GM19455 (cell line): ENCODE data around the gene SUGCT.

ENCODE experiments used
- ATAC-seq: cut with Tn5 transposase; IDR thresholded peaks from one replicate; pipeline ENCODE4 v1.9.1; 2021; ENCODE audit not compliant: unreplicated experiment

The SUGCT gene

DNA sequence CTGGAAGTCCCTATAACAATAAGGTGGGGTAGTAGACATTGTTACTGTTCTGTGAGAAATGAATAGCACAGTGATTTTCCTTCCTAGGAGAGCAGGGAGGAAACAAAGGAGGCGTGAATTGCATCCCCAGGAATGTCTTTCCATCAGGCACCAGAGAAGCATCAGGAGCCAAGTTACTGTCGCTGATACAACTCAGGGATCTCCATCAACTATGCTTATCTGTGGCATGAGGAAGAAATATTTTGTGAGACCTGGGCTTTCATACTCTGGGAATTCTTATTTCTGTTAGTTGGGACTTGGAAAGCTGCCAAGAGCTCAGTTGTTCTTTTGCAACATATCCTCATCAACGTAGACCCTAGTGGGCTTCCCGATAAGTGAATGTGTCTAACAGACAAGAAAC lies 622.3 kb downstream of the SUGCT start:
- ATAC-seq: no peak

DNA sequence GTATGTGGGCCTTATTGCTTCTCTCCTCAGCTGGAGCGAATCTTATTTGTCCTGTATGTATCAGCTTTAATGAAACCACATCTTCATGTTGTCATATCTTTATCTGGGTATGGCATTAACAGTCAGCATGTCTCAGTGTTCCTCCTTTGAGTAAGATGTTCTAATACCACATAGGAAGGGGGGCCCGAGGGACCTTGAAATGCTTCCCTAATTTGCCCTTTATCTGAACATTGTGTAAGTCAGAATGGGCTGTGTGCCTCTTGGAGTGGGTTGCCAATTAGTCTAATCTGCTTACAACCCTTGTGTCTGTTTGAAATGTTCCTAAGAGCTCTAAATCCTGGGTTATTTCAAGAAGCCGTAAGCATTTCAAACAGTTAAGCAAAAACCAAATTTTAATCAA lies 623.8 kb downstream of the SUGCT start:
- ATAC-seq: no peak

DNA sequence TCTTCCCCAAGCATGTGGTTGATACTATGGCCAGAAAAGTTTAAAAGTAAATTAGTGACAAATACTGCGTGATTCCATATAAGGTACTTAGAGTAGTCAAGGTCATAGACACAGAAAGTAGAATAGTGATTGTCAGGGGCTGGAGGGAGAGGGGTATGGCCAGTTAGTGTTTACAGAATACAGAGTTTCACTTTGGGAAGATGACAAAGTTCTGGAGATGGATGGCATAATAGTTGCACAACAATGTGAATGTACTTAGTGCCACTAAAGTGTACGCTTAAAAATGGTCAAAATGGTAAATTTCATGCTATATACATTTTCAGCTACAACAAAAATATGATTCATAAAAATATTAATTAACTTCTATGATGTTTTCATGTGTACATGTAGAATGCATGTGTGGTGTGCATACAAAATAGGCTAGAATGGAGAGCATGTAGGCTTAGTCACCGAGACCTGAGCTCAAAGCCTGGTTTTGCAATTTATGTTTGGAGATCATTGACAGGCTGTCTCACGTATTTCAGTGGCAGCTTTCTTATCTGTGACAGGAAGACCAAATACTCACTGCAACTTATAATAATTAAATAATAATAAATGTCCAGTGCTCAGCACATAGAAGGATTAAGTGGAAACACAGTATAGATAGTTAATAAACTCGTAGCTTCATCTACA lies 625.6 kb downstream of the SUGCT start:
- ATAC-seq: no peak

DNA sequence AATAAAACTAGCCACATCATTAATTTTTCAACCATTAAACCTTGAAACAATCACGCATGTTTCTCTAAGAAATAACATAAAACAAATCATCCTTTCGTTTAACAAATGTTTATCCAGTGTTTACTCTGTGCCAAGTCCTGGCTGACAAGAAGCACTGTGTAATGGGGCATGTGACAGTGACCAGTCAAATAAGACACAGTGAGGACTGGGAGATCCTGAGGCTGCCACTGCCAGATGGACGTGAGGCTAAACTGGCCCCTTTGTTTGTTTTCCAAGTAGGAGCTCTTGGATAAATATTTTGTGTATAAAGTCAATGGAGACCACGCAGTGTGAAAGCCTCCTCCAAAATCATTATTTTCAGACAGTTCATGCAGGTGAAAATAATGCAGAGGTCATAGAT lies 626.2 kb downstream of the SUGCT start:
- ATAC-seq: no peak

DNA sequence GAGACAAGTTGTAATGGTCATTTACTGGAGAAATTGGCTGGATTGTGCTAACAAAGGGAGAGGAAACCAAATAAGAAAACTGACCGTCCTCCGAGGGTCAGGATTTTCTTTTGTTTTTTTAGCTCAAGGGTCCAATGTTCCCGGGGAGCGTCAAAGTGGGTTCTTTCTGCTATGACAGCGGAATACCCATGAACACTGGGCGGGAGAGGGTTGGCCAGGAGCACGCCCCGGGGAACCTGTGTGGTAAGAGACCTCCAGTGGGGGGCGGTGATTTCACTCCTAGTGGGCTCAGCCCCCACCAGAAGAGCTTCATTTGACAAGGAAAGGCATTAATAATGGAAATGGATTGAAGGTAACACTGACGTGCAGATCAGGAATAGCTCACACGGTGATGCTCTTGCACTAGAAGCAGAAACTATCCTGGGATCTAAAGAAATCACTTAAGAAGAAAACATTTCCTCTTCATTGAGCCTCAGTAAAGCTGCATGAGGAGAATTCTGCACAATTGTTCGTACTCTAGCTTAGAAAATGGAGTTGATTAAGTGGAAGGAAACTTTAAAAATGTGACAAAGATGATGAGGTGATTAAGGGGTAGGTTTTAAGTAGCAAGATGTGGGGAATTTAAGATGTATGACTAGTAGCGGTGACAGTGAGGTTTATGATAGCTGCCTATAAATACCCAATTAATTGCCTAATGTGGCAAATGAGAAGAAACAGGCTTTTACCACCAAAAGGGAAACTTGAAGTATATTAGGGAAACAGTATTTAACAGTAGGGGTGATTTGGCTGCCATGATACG lies 627.2 kb downstream of the SUGCT start:
- ATAC-seq: no peak

DNA sequence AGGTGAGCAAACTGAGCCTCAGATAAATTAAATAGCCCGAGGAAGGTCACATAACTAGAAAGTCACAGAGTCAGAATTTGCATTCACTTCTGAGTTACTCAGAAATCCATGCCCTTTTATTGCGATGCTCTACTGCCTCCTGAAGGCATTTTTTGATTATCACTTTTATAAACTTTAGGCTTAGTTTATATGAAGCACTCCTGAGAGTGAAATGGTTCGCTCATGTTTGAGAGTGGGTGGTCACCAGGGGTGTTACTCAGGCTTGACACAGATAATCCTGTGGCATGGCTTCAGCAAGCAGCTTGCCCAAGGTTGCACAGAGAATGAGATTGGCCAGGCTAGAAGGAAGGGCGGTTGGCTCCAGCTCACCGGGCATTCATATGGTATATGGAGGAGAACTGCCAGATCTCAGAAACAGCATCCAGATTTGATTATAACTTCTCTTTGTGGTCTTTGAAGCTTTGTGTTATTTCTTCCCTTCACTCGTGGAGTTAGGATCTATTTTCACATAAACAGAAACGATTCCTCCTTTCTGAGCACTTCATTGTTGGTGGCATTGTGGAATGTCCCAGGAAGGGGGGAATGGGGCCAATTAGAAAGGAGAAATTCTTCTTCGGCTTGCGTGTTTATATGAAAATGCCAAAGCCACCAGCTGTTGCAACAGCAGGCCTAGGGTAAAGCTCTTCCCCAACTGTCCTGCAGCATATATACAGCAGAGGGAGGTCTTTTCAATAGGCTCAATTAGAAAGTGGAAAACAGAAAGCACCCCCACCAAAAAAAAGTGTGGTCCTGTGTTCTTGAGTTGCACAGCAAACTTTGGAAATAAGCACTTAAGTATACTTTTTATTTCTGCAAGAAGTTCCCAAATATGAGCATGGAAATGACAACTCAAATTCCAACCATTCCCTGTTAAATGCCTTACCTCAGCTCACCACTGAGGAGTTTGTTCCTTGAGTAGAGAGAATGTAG lies 628.8 kb downstream of the SUGCT start:
- ATAC-seq: no peak

DNA sequence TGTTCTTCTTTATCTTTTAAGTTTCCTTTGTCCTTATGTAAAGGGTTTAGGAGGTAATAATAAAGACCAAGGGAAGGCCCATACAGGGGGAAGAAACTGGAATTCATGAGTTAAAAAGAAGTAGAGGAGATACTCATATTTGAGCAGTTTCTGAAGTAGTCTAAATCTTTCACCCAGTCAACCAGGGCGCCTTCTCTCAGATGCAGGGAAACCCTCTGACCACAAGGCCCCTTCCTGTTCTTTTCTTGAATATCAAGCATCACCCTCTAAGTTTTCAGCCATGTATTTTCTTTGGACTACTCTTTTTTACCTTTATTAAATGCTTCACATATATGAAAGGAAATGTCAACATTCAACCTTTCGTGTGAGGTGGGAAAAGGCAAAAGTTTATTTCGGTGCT lies 630.8 kb downstream of the SUGCT start:
- ATAC-seq: no peak

DNA sequence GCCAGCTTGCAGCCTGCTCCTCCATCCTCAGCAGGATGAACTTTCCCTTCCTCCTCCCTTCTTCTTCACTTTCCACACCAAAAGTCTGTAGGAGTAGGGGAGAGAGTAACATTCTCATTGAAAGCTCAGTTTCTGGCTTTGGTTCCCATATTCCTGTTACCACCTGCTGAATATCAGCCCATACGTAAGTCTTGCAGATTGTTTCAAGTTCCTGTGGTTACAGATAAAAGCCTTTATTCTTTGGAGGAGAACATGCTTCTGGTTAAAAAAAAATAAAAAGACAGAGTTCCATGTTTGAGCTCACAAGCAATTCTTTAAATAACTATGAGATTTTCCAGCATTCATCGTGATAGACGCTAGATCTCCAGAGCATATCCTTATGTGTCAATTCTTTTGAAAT lies 637.3 kb downstream of the SUGCT start:
- no peak for ATAC-seq

DNA sequence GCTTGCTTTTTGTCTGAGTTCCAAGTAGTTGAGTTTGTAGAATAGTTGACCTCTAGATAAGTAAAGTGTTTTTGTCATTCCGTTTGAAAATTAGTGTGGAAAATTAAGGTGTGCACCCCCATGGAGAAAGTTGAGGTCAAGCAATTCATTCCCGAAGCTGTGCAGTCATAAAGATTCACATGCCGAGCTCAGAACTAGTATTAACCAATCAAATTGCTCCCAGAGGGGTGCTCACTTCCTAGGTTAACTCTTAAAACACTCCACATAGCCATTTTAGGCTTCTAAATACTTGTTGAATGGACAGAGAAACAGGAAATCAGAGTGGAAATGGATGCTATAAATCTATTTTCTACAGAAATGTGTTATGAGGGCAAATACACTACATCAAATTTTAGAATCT lies 638.9 kb downstream of the SUGCT start:
- no peak for ATAC-seq

DNA sequence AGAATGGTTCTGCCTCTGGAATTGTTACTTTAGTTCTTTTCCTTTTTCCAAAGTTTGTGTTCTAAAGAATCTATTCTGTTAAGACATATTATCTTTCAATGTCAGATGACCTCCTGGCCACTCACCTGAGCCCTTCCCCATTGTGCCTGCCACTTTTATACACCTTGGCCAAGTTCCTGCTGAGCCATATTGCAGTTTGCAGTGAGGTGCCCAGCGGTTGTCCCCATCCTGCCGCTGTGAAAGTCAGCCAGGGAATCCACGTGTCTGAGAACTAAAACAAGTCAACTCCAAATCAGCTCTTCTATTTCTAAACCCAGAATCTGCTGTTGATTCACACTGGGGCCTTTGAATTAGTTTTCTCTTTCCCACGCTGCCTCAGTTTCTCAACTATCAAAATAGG lies 641.1 kb downstream of the SUGCT start:
- ATAC-seq: no peak

DNA sequence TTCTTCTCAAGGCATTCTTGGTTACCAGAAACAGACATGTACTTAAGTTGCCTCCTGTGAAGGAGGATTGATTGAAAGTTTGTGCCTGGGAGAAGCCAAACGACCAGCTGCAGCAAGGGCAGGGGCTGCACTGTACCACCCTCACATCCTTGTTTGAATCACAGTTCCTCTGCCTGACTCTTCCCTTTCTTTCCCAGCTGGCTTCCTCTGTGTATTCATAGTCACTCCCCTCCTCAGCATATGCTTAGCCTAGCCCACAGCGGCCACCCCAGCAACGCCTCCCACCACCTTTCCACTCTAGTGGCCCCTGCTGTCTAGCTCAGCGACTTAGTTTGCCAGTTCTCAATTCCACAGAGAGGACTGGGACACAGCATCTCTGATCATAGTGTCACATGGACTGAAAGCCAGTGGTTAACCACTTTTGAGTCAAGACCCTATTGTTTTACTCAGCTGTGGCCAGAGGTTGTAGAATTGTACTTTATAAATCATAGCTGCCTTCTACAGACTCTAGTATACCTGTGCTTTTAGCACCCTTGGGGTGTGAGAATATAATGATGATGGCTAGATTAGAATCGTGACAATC lies 643.0 kb downstream of the SUGCT start:
- no peak for ATAC-seq

DNA sequence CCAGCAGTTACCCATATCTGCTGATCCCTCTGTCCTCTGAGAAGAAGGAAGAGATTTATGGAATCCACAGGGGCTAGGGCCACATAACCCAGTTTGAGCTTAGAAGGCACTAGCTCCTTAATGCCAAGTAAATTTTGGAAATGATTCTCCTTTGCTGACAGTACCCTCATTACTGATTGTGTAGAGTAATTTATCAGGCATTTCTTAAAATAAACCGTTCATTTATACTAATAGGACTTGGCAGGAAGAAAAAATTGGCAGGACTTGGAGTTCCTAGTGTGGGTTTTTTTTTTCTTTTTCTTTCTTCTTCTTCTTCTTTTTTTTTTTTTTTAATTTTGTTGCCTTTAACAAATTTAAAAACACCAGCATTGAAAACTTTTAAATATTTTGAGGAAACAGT lies 645.7 kb downstream of the SUGCT start:
- no peak for ATAC-seq

DNA sequence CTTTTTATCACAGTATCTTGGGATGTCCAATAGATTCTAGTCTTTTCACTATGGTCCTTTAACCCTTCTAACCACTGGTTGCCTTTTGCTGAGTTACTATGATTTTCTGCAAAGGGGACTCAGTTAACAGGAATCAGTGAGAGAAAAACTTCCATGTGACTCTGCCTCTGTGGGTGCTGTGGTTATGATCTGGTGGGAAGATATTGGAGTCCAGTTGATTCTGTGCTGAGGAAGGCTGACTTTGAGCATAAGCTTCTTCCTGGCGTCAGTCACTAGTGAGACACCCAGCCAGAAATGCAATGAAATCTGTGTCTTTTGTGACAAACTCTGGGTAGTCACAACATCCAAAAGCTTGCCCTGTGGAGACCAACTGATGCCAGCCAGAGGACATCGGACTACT lies 648.0 kb downstream of the SUGCT start:
- ATAC-seq: no peak

DNA sequence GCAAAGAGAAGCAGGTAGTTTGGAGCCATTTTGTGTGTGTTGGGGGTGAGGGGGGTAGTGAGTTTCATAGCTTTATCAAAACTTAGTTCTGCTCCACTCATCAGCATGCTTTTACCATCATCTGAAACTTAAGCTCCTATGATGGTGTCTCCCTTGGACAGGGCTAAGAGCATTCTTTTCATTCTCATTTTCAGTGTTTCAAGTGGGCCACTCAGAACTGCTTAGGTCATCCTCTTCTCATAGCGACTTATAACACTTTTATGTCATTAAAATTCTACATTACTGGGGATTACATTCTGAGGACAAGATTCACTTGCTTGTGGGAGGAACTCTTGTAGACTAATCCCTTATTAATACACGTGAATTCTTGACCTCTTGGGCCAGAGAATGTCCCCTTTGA lies 649.4 kb downstream of the SUGCT start:
- no peak for ATAC-seq

DNA sequence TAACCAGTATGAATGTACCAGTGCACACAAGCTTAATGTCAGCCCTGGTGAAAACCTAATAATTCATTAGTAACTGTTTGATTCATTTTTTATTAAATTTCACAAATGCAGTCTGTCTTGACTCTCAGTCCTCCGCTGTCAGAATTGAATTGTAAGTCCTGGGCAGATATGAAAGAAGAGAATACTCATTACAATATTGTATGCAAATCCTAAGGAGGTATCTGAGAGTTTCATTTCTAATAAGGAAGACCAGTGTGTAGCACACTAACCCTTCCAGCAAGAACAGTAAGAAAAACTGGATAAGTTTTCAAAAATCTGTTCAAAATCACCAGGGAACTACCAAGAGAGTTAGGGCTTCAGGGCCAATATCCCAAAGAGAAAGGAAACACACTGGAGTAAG lies 652.1 kb downstream of the SUGCT start:
- ATAC-seq: no peak

DNA sequence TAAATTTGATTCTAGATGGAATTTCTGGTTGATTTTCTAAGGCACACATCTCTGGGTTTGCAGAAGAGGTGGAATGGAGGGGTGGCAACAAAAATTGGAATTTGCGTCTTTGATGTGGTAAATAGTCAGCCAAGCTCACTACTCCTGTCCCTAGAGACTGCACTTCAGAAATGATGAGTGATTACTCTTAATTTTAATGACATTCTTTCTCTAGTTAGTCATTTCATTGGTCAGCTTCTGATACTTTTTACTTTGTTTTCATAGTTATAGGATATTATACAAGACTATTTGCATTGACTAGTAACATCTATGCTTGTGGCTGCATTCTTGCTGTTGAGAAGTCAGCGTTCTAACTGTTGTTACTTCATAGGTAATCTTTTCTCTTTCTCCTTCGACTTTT lies 658.3 kb downstream of the SUGCT start:
- ATAC-seq: no peak

DNA sequence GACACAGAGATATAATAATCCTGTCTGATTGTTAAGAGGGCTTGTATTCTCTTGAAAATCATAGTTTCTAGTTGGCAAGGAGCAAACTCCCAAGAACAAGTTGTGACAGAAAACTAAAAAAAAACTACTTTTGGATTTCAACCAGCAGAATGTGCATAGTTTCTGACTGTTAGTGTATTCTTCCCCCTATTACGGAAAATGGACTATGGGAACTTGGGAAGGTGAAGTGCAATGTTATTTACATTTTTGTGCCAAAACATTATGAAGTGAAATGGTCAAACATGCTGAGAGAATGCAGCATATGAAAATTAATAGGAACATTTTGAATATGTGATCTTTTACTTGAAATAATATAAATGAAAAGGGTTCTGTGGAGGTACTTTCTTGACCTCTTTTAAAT lies 660.8 kb downstream of the SUGCT start:
- no peak for ATAC-seq

DNA sequence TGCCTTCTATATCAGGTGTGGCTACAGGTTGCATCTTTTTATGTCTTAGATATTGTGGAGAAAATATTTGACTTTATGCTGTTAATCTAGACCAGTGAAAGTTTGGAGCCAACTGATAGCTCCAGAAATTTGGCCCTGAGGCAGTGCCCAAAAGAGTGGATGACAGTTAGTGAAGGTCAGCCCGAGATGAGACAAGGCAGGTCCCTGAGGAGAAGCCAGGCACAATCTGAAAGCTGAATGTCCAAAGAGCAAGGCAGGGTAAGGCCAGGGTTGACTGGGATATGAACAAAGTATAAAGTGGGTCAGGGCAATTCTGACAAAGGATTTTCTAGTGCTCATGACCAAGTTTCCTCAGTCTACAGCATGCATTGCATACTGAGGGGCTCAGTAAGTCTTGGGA lies 661.9 kb downstream of the SUGCT start:
- no peak for ATAC-seq

DNA sequence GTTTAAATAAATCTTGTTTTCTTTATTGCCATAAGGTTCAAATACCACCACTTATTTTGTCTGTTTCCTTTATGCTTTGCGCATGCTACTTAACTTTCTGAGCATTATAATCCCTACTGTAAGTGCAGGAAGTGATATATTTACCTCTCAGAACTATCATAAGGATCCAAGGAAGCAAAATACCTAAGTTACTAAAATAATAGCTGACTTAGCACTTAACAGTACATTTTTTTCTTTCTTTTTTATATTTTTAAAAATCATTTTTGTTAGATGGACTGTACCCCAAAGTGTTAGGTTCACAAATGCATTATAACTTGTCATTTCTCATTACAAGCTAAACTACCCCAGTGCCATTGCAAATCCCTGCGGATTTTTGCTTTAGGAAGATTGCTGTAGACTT lies 663.8 kb downstream of the SUGCT start:
- no peak for ATAC-seq

DNA sequence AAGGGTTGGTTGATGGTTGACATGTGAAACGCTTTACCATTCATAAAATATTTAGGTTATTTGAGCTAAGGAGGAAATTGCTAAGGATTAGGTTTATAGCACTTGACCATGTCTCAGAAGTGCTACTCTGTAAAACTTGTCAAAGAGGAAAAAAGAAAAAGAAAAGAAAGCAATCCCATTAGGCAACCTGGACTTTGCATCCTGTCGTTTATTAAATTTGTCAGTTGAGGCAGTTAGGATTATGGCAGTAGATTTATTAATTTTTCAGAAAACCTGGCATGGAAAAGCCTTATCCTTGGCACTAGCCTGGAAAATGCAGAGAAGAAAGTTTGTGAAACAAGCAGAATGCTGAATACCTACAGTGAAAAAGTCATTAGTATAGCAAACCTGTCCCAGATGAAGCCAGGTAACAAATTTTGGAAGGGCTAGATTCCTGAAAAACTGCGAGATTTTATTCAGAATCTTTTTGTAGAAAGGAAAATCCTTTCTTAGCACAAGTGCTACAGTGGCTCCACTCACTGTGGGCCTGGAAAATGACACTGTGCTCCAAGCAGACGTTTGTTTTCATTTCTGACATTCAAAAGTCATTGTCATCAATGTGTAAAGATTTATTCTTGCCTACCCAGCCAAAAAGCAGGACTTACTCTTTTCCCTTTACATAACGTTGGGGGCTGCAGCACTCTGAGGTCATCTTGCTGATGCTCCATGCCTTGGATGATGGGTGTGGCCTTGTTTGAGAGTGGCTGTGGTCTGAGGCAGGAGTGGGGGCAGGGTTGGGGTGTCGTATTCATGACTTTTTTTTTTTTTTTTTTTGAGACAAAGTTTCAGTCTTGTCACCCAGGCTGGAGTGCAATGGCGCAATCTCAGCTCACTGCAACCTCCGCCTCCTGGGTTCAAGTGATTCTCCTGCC lies 664.9 kb downstream of the SUGCT start:
- ATAC-seq: no peak
